ENCODE data around the gene CHN2. TPM values are rescaled to one million over a fixed set of nuclear protein-coding genes. Genes with fewer than 3 reads are reported as not detected.

Gene CHN2
- total and polyA plus RNA-seq, 3 experiments from 2014 or later: 4.1 to 30.4 (median 5.3) TPM

DNA sequence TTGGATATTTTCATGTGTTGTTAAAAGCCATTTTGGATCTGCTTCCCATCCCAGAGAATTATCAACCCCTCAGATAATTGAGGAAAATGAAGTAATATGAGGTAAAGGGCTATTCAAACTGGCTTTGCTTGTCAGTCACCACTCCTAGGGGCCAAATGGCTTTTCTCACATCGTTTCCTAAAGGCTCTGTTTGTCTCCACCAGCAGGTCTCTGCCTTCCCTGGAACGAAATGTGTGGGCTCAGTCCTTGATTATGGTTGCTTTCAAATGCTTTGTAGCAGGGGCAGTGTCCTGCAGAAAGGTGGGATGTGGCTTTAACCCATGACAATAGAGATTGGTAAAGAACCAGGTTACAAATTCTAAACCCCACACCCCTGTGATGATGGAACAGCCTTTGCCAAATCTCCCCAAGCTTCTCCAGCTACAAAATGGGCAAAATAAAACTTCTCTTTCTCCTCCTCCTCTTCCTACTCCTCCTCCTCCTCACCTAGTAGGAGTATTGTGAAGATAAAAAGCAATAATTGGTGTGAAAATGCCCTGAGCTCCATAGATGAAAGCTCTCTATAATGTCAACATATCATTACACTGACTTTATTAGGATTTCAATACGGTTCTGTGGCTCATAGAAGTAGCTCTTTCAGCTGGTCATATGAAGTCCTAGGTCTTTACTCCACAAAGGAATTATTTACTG lies 127.6 kb downstream of the CHN2 start:
- H3K4me1 Mint-ChIP-seq: peaks cover 11 to 32% (median 22%) of the 10 kb centered on the region in 3 donors
- H3K4me1 ChIP-seq (ENCODE audit: insufficient read depth, low read length): no peaks in the 10 kb centered on the region
- ChIA-PET POLR2A (no interaction called here), CTCF (interaction anchor here (1.3 kb wide), 1 partner anchor 40 kb away, joined by 3 read pairs; no protein-coding TSS in a partner anchor)
- no peak for DNase-seq
- H3K27ac Mint-ChIP-seq: peak overlapping the region in 1 of 8 donors; percentile 1
- peaks cover 0 to 3% of the 10 kb centered on the region in 2 donors for H3K27me3 Mint-ChIP-seq
- no peaks in the 10 kb centered on the region for H3K27me3 ChIP-seq (ENCODE audit: insufficient read depth, low read length, poor library complexity, severe bottlenecking)
- H3K4me3 ChIP-seq (ENCODE audit: low read length): no peak overlapping the region
- H3K9me3 Mint-ChIP-seq: no peaks in the 10 kb centered on the region
- no peaks in the 10 kb centered on the region for H3K36me3 ChIP-seq (ENCODE audit: insufficient read depth, low read length)
- no peak overlapping the region for H3K4me3 Mint-ChIP-seq
- no peaks in the 10 kb centered on the region for H3K9me3 ChIP-seq (ENCODE audit: low read length)
- peaks cover 0 to 7% (median 4%) of the 10 kb centered on the region in 3 donors for H3K36me3 Mint-ChIP-seq
- no peak overlapping the region for H3K27ac ChIP-seq (ENCODE audit: low read depth, low read length)

DNA sequence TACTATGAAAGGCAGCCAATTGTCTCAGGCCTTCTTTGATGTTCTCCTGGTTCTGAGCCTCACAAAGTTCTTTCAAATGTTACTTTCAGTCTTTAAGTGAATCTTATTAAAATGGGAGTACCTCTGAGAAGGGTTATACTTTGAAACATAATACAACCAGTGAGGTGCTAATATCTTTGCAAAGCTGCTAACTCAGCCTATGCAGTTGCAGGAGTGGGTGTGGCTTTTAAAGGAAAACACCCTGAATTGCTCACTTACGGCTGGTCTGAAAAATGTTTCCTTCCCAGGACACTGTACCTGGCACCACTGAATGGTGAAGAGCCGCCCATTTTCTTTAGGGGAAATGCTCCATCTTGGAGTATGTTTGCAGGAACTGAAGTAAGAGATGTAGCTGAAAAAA lies 130.9 kb downstream of the CHN2 start:
- H3K4me1 Mint-ChIP-seq: peaks cover 15 to 31% (median 28%) of the 10 kb centered on the region in 3 donors

DNA sequence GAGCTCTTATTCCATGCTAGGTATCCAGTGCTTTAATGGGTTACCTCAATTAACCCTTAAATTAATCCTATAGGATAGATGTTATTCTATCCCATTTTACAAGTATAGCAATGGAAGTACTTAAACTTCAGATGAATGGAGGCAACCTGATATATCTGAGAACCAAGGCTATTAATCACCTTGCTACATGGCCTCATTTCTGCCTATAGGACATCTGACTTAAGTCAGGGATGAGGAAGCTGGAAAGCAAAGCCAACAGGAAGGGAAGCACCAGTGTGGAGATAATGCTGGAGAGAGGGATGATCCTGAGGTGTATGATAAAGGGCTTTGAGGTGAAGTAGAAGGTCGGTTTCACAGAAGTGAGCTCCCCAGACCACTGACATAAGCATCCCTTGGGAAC lies 132.3 kb downstream of the CHN2 start:
- Histone ChIP-seq H3K36me3 (ENCODE audit: insufficient read depth, low read length) (no peaks in the 10 kb centered on the region), H3K4me1 (ENCODE audit: insufficient read depth, low read length) (no peaks in the 10 kb centered on the region), H3K4me3 (ENCODE audit: low read length) (no peak overlapping the region), H3K9me3 (ENCODE audit: low read length) (no peaks in the 10 kb centered on the region), H3K27me3 (ENCODE audit: insufficient read depth, low read length, poor library complexity, severe bottlenecking) (no peaks in the 10 kb centered on the region), H3K27ac (ENCODE audit: low read depth, low read length) (no peak overlapping the region)
- Mint-ChIP-seq H3K4me3 (no peak overlapping the region), H3K27ac (no peak overlapping the region), H3K4me1 (peaks cover 15 to 27% (median 25%) of the 10 kb centered on the region in 3 donors), H3K36me3 (peaks cover 0 to 6% (median 2%) of the 10 kb centered on the region in 3 donors), H3K27me3 (peaks cover 0 to 3% of the 10 kb centered on the region in 2 donors), H3K9me3 (no peaks in the 10 kb centered on the region)
- POLR2A ChIA-PET: no interaction called here
- no peak for DNase-seq
- CTCF ChIA-PET: interaction anchor here (1.3 to 1.4 kb wide), 2 partner anchors 12 to 17 kb away, joined by 3 to 4 read pairs; no protein-coding TSS in a partner anchor

More for the DNA sequence above, 130.9 kb downstream of the CHN2 start:
- H3K36me3 Mint-ChIP-seq: peaks cover 0 to 7% (median 2%) of the 10 kb centered on the region in 3 donors
- no peaks in the 10 kb centered on the region for H3K9me3 ChIP-seq (ENCODE audit: low read length)
- H3K27me3 Mint-ChIP-seq: peaks cover 0 to 3% of the 10 kb centered on the region in 2 donors
- H3K27me3 ChIP-seq (ENCODE audit: insufficient read depth, low read length, poor library complexity, severe bottlenecking): no peaks in the 10 kb centered on the region
- H3K4me1 ChIP-seq (ENCODE audit: insufficient read depth, low read length): no peaks in the 10 kb centered on the region
- no peak overlapping the region for H3K27ac ChIP-seq (ENCODE audit: low read depth, low read length)
- H3K9me3 Mint-ChIP-seq: no peaks in the 10 kb centered on the region
- CTCF ChIA-PET: no interaction called here
- DNase-seq: no peak
- H3K4me3 Mint-ChIP-seq: no peak overlapping the region
- no peaks in the 10 kb centered on the region for H3K36me3 ChIP-seq (ENCODE audit: insufficient read depth, low read length)
- peak overlapping the region in 1 of 8 donors; percentile 42 for H3K27ac Mint-ChIP-seq
- POLR2A ChIA-PET: no interaction called here
- no peak overlapping the region for H3K4me3 ChIP-seq (ENCODE audit: low read length)

GRCh38 chr7:29327455-29327854 lies 132.9 kb downstream of the CHN2 start:
- H3K4me3 Mint-ChIP-seq: no peak overlapping the region
- H3K36me3 Mint-ChIP-seq: peaks cover 0 to 6% (median 2%) of the 10 kb centered on the region in 3 donors
- Histone ChIP-seq H3K36me3 (ENCODE audit: insufficient read depth, low read length) (no peaks in the 10 kb centered on the region), H3K27me3 (ENCODE audit: insufficient read depth, low read length, poor library complexity, severe bottlenecking) (no peaks in the 10 kb centered on the region), H3K27ac (ENCODE audit: low read depth, low read length) (no peak overlapping the region), H3K9me3 (ENCODE audit: low read length) (no peaks in the 10 kb centered on the region), H3K4me3 (ENCODE audit: low read length) (no peak overlapping the region), H3K4me1 (ENCODE audit: insufficient read depth, low read length) (no peaks in the 10 kb centered on the region)
- no peaks in the 10 kb centered on the region for H3K9me3 Mint-ChIP-seq
- no peak overlapping the region for H3K27ac Mint-ChIP-seq
- ChIA-PET CTCF (interaction anchor here (1.4 kb wide), 1 partner anchor 12 kb away, joined by 4 read pairs; no protein-coding TSS in a partner anchor), POLR2A (no interaction called here)
- DNase-seq: no peak
- H3K4me1 Mint-ChIP-seq: peaks cover 15 to 27% (median 25%) of the 10 kb centered on the region in 3 donors
- peaks cover 0 to 4% of the 10 kb centered on the region in 2 donors for H3K27me3 Mint-ChIP-seq

GRCh38 chr7:29328045-29328444 lies 133.5 kb downstream of the CHN2 start:
- ChIA-PET CTCF (no interaction called here), POLR2A (no interaction called here)
- H3K4me1 ChIP-seq (ENCODE audit: insufficient read depth, low read length): no peaks in the 10 kb centered on the region
- Mint-ChIP-seq H3K27ac (peak overlapping the region in 1 of 8 donors; percentile 54), H3K36me3 (peaks cover 0 to 5% (median 2%) of the 10 kb centered on the region in 3 donors), H3K27me3 (peaks cover 0 to 3% of the 10 kb centered on the region in 2 donors), H3K4me3 (no peak overlapping the region), H3K4me1 (peaks cover 15 to 29% (median 27%) of the 10 kb centered on the region in 3 donors), H3K9me3 (no peaks in the 10 kb centered on the region)
- no peaks in the 10 kb centered on the region for H3K36me3 ChIP-seq (ENCODE audit: insufficient read depth, low read length)
- no peaks in the 10 kb centered on the region for H3K9me3 ChIP-seq (ENCODE audit: low read length)
- no peaks in the 10 kb centered on the region for H3K27me3 ChIP-seq (ENCODE audit: insufficient read depth, low read length, poor library complexity, severe bottlenecking)
- no peak overlapping the region for H3K27ac ChIP-seq (ENCODE audit: low read depth, low read length)
- H3K4me3 ChIP-seq (ENCODE audit: low read length): no peak overlapping the region
- DNase-seq: no peak

DNA sequence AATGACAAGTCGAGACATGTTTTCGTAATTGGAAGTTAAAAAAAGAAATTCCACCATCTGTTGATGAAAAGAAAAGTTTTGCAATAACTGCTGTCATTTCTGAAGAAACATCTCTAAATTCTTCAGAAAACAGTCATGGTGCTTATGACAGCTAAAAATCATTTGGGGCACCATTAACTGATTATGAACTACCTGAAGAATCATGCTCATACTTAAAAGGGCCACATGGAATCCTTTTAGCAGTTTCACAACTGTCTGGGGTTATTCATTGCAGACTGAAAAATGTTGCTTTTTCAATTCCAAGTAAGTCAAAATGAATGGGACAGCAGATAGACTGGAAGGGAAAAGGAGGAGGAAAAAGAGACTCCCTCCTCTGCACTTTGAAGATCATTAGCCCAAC lies 134.2 kb downstream of the CHN2 start:
- no peaks in the 10 kb centered on the region for H3K36me3 ChIP-seq (ENCODE audit: insufficient read depth, low read length)
- H3K4me3 ChIP-seq (ENCODE audit: low read length): no peak overlapping the region
- no peak for DNase-seq
- no peak overlapping the region for H3K27ac ChIP-seq (ENCODE audit: low read depth, low read length)
- no peaks in the 10 kb centered on the region for H3K4me1 ChIP-seq (ENCODE audit: insufficient read depth, low read length)
- H3K27ac Mint-ChIP-seq: peak overlapping the region in 2 of 8 donors; percentile 9 to 84
- no peaks in the 10 kb centered on the region for H3K27me3 ChIP-seq (ENCODE audit: insufficient read depth, low read length, poor library complexity, severe bottlenecking)
- POLR2A ChIA-PET: no interaction called here
- no peaks in the 10 kb centered on the region for H3K9me3 Mint-ChIP-seq
- peaks cover 17 to 29% (median 27%) of the 10 kb centered on the region in 3 donors for H3K4me1 Mint-ChIP-seq
- H3K9me3 ChIP-seq (ENCODE audit: low read length): no peaks in the 10 kb centered on the region
- peak overlapping the region in 1 of 7 donors; percentile 3 for H3K4me3 Mint-ChIP-seq
- H3K36me3 Mint-ChIP-seq: peaks cover 0 to 3% (median 2%) of the 10 kb centered on the region in 3 donors
- CTCF ChIA-PET: interaction anchor here (0.9 to 1.3 kb wide), 3 partner anchors 32 to 142 kb away, joined by 3 read pairs; no protein-coding TSS in a partner anchor
- H3K27me3 Mint-ChIP-seq: peaks cover 0 to 3% of the 10 kb centered on the region in 2 donors

GRCh38 chr7:29329686-29330085 lies 135.1 kb downstream of the CHN2 start:
- ChIA-PET POLR2A (no interaction called here), CTCF (interaction anchor here (0.7 to 1.3 kb wide), 6 partner anchors 10 to 143 kb away, joined by 3 read pairs; no protein-coding TSS in a partner anchor)
- H3K9me3 ChIP-seq (ENCODE audit: low read length): no peaks in the 10 kb centered on the region
- H3K4me1 ChIP-seq (ENCODE audit: insufficient read depth, low read length): no peaks in the 10 kb centered on the region
- no peak for DNase-seq
- H3K27ac ChIP-seq (ENCODE audit: low read depth, low read length): no peak overlapping the region
- H3K9me3 Mint-ChIP-seq: no peaks in the 10 kb centered on the region
- H3K4me3 Mint-ChIP-seq: peak overlapping the region in 1 of 7 donors; percentile 10
- peaks cover 0 to 3% (median 2%) of the 10 kb centered on the region in 3 donors for H3K36me3 Mint-ChIP-seq
- H3K4me1 Mint-ChIP-seq: peaks cover 20 to 34% (median 32%) of the 10 kb centered on the region in 3 donors
- no peak overlapping the region for H3K4me3 ChIP-seq (ENCODE audit: low read length)
- no peaks in the 10 kb centered on the region for H3K27me3 ChIP-seq (ENCODE audit: insufficient read depth, low read length, poor library complexity, severe bottlenecking)
- H3K27me3 Mint-ChIP-seq: peaks cover 0 to 6% of the 10 kb centered on the region in 2 donors
- H3K36me3 ChIP-seq (ENCODE audit: insufficient read depth, low read length): no peaks in the 10 kb centered on the region
- peak overlapping the region in 3 of 8 donors; percentile 35 to 84 (median 58) for H3K27ac Mint-ChIP-seq

GRCh38 chr7:29330136-29330535 lies 135.6 kb downstream of the CHN2 start:
- ChIA-PET POLR2A (no interaction called here), CTCF (interaction anchor here (0.7 to 1.3 kb wide), 3 partner anchors 10 to 141 kb away, joined by 3 read pairs; no protein-coding TSS in a partner anchor)

More at GRCh38 chr7:29330136-29330535, 135.6 kb downstream of the CHN2 start:
- Mint-ChIP-seq H3K36me3 (peaks cover 0 to 3% (median 2%) of the 10 kb centered on the region in 3 donors), H3K27me3 (peaks cover 0 to 6% of the 10 kb centered on the region in 2 donors), H3K27ac (peak overlapping the region in 3 of 8 donors; percentile 2 to 78 (median 42)), H3K4me3 (no peak overlapping the region), H3K9me3 (no peaks in the 10 kb centered on the region), H3K4me1 (peaks cover 23 to 38% (median 37%) of the 10 kb centered on the region in 3 donors)
- Histone ChIP-seq H3K4me1 (ENCODE audit: insufficient read depth, low read length) (peaks cover 3% of the 10 kb centered on the region), H3K9me3 (ENCODE audit: low read length) (no peaks in the 10 kb centered on the region), H3K27me3 (ENCODE audit: insufficient read depth, low read length, poor library complexity, severe bottlenecking) (no peaks in the 10 kb centered on the region), H3K36me3 (ENCODE audit: insufficient read depth, low read length) (no peaks in the 10 kb centered on the region), H3K4me3 (ENCODE audit: low read length) (no peak overlapping the region), H3K27ac (ENCODE audit: low read depth, low read length) (no peak overlapping the region)
- DNase-seq: no peak

All from CD8-positive, alpha-beta memory T cell (primary cell).